ENCODE measurements around the gene MAVS. TPM values are rescaled to one million over a fixed set of nuclear protein-coding genes. Genes with fewer than 3 reads are reported as not detected.

MAVS gene
- total RNA-seq, 6 experiments from 2014 or later: 38.8 to 44.8 (median 40.6) TPM

GRCh38 chr20:3854462-3854871 is 7.8 kb downstream of the MAVS start:
- H3K9me3 Mint-ChIP-seq: no peaks in the 10 kb centered on the region
- no peak overlapping the region for H3K27ac Mint-ChIP-seq

GRCh38 chr20:3857405-3857804 is 10.8 kb downstream of the MAVS start:
- no peak for DNase-seq
- Mint-ChIP-seq H3K4me1 (ENCODE audit: low read depth) (no peaks in the 10 kb centered on the region), H3K36me3 (ENCODE audit: low read depth) (peaks cover 31% of the 10 kb centered on the region), H3K27me3 (ENCODE audit: insufficient read depth) (peaks cover 2% of the 10 kb centered on the region; the same call in 1 of the 2 replicates), H3K4me3 (no peak overlapping the region), H3K9me3 (no peaks in the 10 kb centered on the region), H3K27ac (no peak overlapping the region)
- TF ChIP-seq, protein P1, sequence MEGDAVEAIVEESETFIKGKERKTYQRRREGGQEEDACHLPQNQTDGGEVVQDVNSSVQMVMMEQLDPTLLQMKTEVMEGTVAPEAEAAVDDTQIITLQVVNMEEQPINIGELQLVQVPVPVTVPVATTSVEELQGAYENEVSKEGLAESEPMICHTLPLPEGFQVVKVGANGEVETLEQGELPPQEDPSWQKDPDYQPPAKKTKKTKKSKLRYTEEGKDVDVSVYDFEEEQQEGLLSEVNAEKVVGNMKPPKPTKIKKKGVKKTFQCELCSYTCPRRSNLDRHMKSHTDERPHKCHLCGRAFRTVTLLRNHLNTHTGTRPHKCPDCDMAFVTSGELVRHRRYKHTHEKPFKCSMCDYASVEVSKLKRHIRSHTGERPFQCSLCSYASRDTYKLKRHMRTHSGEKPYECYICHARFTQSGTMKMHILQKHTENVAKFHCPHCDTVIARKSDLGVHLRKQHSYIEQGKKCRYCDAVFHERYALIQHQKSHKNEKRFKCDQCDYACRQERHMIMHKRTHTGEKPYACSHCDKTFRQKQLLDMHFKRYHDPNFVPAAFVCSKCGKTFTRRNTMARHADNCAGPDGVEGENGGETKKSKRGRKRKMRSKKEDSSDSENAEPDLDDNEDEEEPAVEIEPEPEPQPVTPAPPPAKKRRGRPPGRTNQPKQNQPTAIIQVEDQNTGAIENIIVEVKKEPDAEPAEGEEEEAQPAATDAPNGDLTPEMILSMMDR (IDR thresholded peaks at IDR 0.05): no peak

More at GRCh38 chr20:3854462-3854871, 7.8 kb downstream of the MAVS start:
- TF ChIP-seq, protein P1 (IDR thresholded peaks at IDR 0.05): no peak
- H3K27me3 Mint-ChIP-seq (ENCODE audit: insufficient read depth): peaks cover 2% of the 10 kb centered on the region; the same call in 1 of the 2 replicates
- no peak overlapping the region for H3K4me3 Mint-ChIP-seq
- no peak for DNase-seq
- peaks cover 18% of the 10 kb centered on the region for H3K36me3 Mint-ChIP-seq (ENCODE audit: low read depth)
- H3K4me1 Mint-ChIP-seq (ENCODE audit: low read depth): peaks cover 2% of the 10 kb centered on the region; the same call in 1 of the 2 replicates

- Mint-ChIP-seq H3K27ac (no peak overlapping the region), H3K27me3 (ENCODE audit: insufficient read depth) (peaks cover 2% of the 10 kb centered on the region; the same call in 1 of the 2 replicates), H3K36me3 (ENCODE audit: low read depth) (peaks cover 43% of the 10 kb centered on the region), H3K4me1 (ENCODE audit: low read depth) (no peaks in the 10 kb centered on the region), H3K4me3 (no peak overlapping the region), H3K9me3 (no peaks in the 10 kb centered on the region)
- TF ChIP-seq, protein P1 (IDR thresholded peaks at IDR 0.05): no peak
- DNase-seq: no peak
Observed at GRCh38 chr20:3858689-3859088, 12.1 kb downstream of the MAVS start.

DNA sequence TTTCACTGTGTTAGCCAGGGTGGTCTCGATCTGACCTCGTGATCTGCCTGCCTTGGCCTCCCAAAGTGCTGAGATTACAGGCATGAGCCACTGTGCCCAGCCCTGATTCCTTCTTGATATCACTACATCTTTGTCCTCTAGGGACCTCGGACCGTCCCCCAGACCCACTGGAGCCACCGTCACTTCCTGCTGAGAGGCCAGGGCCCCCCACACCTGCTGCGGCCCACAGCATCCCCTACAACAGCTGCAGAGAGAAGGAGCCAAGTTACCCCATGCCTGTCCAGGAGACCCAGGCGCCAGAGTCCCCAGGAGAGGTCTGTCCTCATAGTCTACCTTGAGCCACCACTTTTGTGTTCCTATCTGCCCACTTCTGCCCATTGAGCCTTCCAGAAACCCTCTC is 14.6 kb downstream of the MAVS start:
- Mint-ChIP-seq H3K9me3 (no peaks in the 10 kb centered on the region), H3K36me3 (ENCODE audit: low read depth) (peaks cover 44% of the 10 kb centered on the region), H3K4me1 (ENCODE audit: low read depth) (no peaks in the 10 kb centered on the region), H3K27me3 (ENCODE audit: insufficient read depth) (peaks cover 2% of the 10 kb centered on the region; the same call in 1 of the 2 replicates), H3K4me3 (no peak overlapping the region), H3K27ac (no peak overlapping the region)
- DNase-seq: no peak
- TF ChIP-seq, protein P1 (IDR thresholded peaks at IDR 0.05): no peak

DNA sequence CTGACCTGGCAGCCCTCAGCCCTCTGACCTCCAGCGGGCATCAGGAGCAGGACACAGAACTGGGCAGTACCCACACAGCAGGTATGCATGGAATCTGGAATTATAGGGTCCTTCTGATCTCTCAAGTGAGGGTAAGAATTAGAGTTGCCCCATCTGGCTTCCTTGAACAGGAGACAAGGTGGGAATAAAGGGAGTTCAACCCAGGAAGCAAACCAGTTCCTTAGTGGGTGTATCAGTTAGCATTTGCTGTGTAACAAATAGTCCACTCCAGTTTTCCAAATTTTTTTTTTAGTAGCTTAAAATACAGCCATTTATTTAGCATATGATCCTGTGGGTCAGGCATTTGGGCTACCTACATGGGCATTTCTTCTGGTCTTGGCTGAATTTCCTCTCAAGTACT is 15.7 kb downstream of the MAVS start:
- Mint-ChIP-seq H3K27me3 (ENCODE audit: insufficient read depth) (peaks cover 2% of the 10 kb centered on the region; the same call in 1 of the 2 replicates), H3K4me3 (no peak overlapping the region), H3K4me1 (ENCODE audit: low read depth) (no peaks in the 10 kb centered on the region), H3K36me3 (ENCODE audit: low read depth) (peaks cover 39% of the 10 kb centered on the region), H3K9me3 (no peaks in the 10 kb centered on the region), H3K27ac (no peak overlapping the region; the same call in 1 of the 2 replicates)
- TF ChIP-seq, protein P1 (IDR thresholded peaks at IDR 0.05): no peak
- no peak for DNase-seq
